SU-DHL-6 (cell line): ENCODE measurements around the gene CADPS.

Experiments
- EZH2phosphoT487 ChIP-seq: fragments of 200-600 bp; sonication (generic), shearing (Covaris generic); conservative IDR thresholded peaks from 2 replicates; pipeline ENCODE4 v1.6.1; 2018; ENCODE audit warnings: mild to moderate bottlenecking, antibody characterized with exemption, low read length, moderate library complexity, mixed read lengths
- TF ChIP-seq, protein P1 (sequence below): fragments of 200-600 bp; sonication (generic); IDR thresholded peaks from one replicate; pipeline ENCODE4 v1.5.1; 2017; ENCODE audit warnings: antibody characterized with exemption, mild to moderate bottlenecking, low read length, moderate library complexity; ENCODE audit not compliant: insufficient read depth, poor library complexity, severe bottlenecking

DNA sequence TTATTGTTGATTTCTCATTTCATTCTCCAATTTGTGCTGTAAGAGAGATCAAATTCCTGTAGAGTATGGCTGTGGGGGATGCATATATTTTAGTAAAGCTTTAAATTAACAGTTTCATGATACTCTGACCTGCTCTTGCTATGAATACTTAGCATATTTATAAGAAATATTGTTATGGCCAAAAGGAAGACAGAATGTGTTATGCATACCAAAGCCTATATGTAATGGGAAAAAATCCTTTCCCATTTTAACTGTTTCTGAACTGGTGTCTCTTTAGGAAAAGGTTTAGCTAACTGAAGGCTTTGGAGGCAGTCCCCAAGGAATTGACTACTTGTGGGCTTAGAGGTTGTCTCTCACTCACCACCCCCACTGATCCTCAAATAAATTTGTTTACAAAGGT lies 59.2 kb downstream of the CADPS start:
- TF ChIP-seq, protein P1, sequence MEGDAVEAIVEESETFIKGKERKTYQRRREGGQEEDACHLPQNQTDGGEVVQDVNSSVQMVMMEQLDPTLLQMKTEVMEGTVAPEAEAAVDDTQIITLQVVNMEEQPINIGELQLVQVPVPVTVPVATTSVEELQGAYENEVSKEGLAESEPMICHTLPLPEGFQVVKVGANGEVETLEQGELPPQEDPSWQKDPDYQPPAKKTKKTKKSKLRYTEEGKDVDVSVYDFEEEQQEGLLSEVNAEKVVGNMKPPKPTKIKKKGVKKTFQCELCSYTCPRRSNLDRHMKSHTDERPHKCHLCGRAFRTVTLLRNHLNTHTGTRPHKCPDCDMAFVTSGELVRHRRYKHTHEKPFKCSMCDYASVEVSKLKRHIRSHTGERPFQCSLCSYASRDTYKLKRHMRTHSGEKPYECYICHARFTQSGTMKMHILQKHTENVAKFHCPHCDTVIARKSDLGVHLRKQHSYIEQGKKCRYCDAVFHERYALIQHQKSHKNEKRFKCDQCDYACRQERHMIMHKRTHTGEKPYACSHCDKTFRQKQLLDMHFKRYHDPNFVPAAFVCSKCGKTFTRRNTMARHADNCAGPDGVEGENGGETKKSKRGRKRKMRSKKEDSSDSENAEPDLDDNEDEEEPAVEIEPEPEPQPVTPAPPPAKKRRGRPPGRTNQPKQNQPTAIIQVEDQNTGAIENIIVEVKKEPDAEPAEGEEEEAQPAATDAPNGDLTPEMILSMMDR, result no peak
- TF ChIP-seq EZH2phosphoT487, result no peak
